Epithelial cell of prostate (primary cell): ENCODE results near the gene TMEM151A.

ENCODE experiments used
- DNase-seq: peaks from one replicate; pipeline ENCODE4 v3.0.0-alpha.2; 2011; ENCODE audit warnings: low read depth, low spot score
- H3K27ac ChIP-seq: fragments of 450-650 bp; 2 replicates; pipeline ENCODE4 v1.5.1; 2017; ENCODE audit warnings: mild to moderate bottlenecking

The TMEM151A gene

GRCh38 chr11:66333220-66333877, 41.7 kb downstream of the TMEM151A start:
- no peak overlapping the region for H3K27ac ChIP-seq
- no peak for DNase-seq

DNA sequence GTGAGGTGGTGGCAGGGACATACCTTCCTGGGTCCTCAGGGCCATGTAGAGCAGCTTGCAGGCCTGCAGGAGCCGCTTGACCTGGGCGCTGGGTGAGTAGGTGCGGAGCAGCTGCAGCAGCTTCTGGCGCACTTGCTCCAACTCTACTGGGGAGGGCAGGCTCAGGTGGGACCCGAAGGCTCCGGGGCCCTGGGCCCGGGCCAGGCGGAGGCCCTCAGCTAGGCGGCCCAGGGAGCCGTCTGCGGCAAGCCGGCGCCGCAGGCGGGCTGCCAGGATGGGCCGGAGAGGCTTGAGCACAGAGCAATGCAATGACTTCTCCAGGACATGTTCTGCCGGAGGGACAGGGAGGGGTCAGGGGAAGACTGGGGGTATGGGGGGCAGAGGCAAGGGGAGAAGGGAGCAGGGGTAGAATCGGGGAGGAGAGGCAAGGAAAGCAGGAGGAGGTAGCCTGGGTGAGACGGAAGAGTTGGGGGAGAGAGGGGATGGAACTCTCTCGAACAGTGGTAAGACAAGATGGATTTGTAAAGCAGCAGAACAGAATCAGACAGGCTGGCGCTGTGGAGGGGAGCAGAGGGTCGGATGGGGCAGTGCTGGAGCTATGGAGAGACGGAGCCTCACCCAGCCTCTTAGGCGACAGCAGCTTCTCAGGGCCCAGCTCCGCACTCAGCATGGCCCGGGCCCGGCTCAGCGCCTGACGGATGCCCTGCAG, 42.4 kb downstream of the TMEM151A start:
- H3K27ac ChIP-seq = no peak overlapping the region
- DNase-seq = no peak

DNA sequence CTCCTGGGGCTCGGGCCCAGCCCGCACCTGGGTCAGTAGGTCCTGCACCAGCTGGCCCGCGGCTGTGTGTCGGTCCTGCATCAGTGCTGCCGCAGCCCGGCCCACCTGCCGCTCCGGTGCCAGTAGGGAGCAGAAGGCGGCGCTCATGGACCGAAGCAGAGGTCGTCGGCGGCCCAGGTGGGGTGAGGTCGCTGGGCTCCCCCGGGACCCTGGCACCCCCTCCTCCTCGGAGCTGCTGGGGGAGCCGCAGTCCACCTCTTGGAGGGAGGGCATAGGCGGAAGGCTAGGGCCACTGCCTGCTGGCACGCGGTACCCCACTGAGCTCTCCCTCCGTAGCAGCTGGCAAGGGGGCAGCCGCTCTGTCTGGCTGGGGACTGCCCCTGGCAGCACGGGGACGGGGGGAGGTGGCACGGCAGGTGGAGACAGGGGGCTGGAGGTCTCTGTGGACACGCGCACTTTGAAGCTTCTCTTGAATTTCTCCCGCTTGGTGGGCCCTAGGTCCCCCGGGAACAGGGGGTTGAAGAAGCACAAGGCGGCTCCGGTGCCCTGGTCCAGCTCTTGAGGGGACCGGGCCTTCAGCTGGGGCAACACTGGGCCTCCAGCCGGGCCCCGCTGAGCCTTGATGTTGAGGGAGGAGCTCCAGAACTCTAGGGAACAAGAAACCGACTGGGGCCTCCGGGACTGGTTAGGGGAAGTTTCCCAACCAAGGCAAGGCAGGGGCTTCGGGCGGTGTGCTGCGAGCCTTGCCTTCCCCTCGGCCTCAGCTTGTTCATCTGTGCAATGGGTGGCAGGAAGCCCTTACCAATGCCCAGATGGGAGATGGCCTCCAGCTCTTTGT, 43.1 kb downstream of the TMEM151A start:
- H3K27ac ChIP-seq = peak overlapping the region; percentile 95
- DNase-seq = no peak

- H3K27ac ChIP-seq = peak overlapping the region; percentile 95
- DNase-seq = no peak
Measured at GRCh38 chr11:66335531-66336233, 44.0 kb downstream of the TMEM151A start.

DNA sequence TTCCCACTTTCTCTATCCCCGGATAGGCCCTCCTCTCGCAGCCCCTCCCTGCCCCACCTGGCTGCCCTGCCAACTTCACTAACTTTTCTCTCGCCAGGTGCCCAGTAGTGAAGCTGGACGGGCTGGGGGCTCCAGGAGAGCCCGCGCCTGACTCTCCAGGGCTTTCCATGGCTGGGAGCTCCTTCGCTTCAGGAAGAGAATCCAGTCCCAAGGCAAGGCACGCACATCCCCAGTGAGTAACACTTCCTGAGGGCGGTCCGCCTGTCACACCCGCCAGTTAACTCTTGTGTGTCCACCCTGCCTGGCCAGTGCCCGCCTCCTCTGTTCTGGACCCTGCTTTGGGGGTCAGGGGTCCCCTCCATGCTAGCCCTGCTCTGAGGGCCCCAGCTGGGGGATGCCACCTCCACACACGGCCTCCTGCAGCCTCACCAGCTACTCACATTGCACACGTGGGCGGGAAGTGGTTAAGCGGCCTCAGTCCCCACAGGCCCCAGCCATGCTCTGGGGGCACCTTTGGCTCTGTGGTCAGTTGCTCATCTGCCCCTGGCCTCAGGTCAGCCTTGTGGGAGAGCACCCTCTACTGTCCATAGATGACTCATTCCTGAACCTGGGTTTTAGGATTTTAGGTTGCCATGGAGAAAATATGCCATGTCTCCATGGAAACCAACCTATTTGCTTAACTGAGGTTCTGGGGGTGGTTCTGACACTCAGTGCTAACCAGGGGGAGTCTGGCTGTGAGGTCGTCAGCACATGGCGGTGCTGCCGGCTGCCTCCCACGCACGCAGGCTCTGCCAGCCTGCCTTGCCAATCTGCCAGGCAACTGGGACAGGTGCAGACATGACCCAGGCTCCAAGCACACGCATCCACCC, 44.8 kb downstream of the TMEM151A start, which contains the start of gene RIN1:
TSS of gene RIN1 (minus strand) at position 201 of the 869 bp plus-strand sequence. CDS start at position 169, 32 bp downstream.
- peak; percentile 90 for DNase-seq
- H3K27ac ChIP-seq = peak within 1 kb of the TSS; percentile 95

GRCh38 chr11:66337103-66337899, 45.6 kb downstream of the TMEM151A start:
- no peak for DNase-seq
- H3K27ac ChIP-seq = peak overlapping the region; percentile 95

DNA sequence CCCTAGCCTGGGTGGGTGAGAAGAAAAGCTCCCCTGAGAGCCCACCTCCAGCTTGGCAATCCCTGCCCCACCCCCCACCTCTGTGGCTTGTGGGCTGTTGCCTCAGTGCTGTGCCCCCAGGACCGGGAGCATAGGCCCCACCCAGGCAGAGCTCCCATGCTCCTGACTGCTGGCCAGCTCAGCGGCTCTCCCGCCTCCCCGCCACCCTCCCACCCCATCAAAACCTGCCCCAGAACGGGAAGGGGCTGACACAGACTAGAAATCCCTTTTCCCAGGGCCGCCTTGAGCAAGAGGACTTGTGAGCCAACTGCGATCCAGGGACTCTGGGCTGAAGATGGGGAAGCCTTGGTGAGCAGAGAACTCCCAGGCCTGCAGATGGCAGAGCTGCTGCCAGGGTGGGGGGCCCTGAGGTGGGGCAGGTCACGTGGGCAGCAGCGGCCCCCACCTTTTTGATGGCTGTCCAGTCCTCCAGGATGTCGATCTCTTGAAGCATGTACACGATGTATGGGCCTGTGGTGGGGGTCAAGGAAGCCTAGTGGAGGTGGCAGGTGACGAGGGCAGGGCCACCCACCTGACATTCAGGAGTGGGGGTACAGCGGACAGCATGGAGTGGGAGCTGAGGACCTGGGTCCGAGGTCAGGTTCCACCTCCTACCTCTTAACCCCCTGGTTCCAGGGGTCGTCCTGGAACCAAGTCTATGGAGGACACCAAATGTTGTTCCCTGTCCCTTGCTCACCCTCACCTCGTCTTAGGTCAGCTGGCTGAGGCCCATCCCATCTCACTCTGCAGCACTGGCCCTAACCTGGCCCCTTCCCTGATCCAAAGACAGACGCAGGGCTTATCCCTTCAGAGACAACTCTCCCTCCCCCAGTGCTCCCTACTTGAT, 46.8 kb downstream of the TMEM151A start:
- H3K27ac ChIP-seq = peak overlapping the region; percentile 95
- no peak for DNase-seq

GRCh38 chr11:66339162-66339675, 47.5 kb downstream of the TMEM151A start:
- peak; percentile 95 for DNase-seq
- peak overlapping the region; percentile 95 for H3K27ac ChIP-seq

DNA sequence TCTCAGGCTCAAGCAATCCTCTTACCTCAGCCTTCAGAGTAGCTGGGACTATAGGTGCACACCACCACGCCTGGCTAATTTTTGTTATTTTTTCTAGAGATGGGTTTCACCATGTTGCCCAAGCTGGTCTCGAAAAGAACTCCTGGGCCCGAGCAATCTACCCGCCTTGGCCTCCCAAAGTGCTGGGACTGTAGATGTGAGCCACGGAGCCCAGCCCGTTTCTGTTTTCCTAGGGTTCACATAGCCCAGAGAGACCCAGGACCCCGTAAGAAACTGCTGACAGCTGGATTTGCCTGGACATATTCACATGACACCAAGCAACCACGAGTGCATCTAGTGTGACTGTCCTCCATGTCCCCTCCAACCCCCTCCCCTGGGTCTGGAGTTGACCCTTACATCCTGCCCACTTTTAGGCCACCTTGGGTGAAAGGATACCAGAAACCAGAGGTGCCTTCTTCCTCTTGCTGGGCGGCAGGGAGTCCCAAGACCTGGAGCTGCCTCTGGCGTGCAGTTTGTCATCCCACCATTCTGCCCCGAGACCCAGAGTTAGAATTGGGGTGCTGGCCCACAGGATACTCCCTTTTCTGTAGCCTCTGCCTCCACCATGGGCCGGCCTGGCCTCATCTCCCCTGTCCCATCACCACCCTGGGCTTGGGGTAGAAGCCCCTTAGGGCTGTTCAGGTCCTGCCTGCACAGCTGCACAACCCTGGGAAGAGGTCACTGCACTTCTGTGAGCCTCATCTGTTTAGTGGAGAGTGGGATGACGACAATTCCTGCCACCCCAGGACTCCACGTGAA, 48.2 kb downstream of the TMEM151A start:
- DNase-seq = no peak
- H3K27ac ChIP-seq = peak overlapping the region; percentile 95

- no peak overlapping the region for H3K27ac ChIP-seq
- DNase-seq = no peak
Measured at GRCh38 chr11:66340596-66341501, 49.2 kb downstream of the TMEM151A start.

DNA sequence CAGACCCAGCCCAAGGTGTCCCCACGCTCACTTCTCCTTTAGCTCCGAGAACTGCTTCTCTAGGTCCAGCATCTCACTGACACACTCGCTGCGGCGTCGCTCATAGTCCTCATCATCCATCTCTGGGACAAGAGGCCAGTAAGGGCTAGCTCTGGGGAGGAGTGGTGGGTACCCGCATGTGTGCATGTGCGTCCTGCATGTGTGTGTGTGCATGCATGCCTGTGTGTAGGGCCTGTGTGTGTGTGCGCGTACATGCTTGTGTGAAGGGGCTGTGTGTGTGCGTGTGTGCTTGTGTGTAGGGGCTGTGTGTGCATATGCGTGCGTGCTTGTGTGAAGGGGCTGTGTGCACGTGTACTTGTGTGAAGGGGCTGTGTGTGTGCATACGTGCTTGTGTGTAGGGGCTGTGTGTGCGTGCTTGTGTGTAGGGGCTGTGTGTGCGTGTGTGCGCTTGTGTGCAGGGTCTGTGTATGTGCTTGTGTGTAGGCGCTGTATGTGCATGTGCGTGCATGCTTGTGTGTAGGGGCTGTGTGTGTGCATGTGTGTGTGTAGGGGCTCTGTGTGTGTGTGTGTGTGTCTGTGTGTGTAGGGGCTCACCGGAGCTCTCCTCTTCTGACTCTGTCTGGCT, 49.9 kb downstream of the TMEM151A start:
- no peak overlapping the region for H3K27ac ChIP-seq
- DNase-seq = no peak

DNA sequence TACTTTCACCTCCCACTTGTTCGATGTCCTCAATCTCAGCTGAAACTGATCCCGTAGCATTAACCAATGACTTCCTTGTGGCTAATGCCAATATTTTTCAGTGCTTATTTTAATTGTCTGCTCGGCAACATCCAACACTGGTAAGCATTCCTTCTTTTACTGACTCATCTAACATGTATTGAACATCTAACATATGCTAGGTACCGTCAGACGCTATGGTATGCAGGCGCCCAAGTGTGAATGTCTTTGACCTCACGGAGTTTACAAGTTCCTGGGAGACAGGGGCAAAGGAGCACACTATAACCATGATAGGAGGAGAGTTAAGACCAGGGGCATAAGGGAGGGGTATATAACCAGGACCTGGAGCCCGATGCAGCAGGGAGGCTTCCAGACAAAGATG, 51.5 kb downstream of the TMEM151A start:
- H3K27ac ChIP-seq = no peak overlapping the region
- DNase-seq = no peak

DNA sequence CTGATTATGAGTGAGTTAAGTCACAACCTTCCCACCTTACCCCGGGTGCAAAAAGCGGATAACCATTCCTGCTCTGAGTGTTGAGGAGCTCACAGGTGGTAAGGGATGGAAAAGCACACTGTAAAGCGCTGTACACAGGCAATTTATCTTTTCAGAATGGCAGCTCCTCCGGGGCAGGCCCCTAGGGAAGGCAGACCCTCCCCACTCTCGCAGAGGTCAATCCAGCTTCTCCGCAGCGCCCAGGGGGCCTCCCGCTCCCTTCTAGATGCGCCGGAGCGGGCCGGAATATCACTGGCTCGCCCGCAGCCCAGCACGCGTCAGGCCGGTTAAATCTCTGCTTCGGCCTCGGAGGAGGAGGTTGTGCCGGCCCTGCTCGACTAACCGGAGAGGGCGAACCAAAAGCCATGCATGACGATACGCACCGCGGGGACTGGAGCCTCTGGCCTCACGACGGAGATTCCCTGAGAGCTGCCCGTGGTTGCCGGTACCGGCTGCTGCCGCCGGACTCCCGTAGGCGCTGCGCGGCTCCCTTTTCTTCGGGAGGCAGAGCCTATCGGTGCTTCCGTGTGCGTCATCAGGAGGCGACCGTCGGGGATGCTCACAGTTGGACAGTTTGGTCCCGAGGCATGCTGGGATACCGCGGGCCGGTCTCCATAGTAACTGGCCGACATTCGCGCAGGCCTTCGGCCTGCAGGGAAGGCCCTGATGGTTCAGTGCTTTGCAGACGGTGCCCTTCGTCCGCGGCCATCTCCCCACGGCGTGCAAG, 53.0 kb downstream of the TMEM151A start, which contains the start of gene BRMS1:
TSS of gene BRMS1 (minus strand) at position 555 of the 766 bp plus-strand sequence. CDS start 2,870 bp downstream, outside the sequence.
- DNase-seq = peak; percentile 89
- peak within 1 kb of the TSS; percentile 65 for H3K27ac ChIP-seq

- DNase-seq = no peak
- H3K27ac ChIP-seq = peak overlapping the region; percentile 65
Measured at GRCh38 chr11:66345316-66345649, 53.6 kb downstream of the TMEM151A start.
